ENCODE measurements around the gene CELSR1. TPM values are rescaled to one million over a fixed set of nuclear protein-coding genes. Genes with fewer than 3 reads are reported as not detected.
A peak's percentile ranks its signal among the peaks of the same experiment; 100 is the strongest.

CELSR1 gene
- total RNA-seq, 1 donor from 2014 or later: 16.0 TPM

DNA sequence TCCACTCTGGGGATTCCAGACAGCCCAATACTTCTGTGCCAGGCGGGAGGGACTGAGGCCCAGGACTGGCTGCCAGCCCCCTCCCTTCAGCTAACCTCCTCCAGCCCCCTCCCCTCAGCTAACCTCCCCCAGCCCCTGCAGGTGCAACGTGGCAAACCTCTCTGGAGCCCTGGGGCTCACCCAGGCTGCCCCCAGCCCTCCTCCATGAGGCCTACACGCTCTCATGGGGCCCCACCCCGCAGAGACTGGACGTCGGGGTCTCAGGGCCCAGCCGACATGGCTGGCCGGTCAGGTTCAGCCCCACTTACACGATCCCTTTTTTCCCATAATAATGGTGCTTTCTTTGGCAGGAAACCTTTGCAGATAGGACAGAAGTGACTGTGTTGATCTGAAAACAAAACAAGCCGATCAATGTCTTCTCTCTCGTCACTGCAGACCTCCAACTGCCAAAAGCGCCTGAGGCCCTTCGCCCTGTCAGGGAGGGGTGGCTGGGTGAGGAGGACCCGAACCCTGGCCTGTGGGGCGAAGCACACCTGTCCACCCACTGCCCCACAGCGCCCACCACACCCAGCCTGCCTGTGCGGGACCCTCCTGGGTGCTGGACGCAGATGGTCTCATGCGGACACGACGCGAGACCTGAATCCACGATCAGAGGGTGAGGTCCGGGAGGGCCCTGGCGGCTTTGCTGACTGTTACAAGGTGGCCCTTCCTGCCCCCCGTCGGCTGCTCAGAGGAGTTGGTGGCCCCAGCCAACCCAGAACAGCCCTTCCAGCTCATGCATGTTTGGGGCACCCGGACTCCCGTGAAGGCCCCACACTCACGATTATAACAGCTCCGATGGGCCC lies 168.3 kb downstream of the CELSR1 start:
- no peaks in the 10 kb centered on the region for H3K9me3 Mint-ChIP-seq (ENCODE audit: unreplicated experiment)
- H3K4me1 Mint-ChIP-seq (ENCODE audit: unreplicated experiment): no peaks in the 10 kb centered on the region
- DNase-seq (ENCODE audit: extremely low spot score, unreplicated experiment): no peak
- no peak overlapping the region for H3K27ac Mint-ChIP-seq (ENCODE audit: unreplicated experiment)
- TF ChIP-seq, protein P1, sequence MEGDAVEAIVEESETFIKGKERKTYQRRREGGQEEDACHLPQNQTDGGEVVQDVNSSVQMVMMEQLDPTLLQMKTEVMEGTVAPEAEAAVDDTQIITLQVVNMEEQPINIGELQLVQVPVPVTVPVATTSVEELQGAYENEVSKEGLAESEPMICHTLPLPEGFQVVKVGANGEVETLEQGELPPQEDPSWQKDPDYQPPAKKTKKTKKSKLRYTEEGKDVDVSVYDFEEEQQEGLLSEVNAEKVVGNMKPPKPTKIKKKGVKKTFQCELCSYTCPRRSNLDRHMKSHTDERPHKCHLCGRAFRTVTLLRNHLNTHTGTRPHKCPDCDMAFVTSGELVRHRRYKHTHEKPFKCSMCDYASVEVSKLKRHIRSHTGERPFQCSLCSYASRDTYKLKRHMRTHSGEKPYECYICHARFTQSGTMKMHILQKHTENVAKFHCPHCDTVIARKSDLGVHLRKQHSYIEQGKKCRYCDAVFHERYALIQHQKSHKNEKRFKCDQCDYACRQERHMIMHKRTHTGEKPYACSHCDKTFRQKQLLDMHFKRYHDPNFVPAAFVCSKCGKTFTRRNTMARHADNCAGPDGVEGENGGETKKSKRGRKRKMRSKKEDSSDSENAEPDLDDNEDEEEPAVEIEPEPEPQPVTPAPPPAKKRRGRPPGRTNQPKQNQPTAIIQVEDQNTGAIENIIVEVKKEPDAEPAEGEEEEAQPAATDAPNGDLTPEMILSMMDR (IDR thresholded peaks at IDR 0.05): no peak
- no peaks in the 10 kb centered on the region for H3K36me3 Mint-ChIP-seq (ENCODE audit: unreplicated experiment)
- H3K4me3 Mint-ChIP-seq (ENCODE audit: unreplicated experiment): no peak overlapping the region
- no peaks in the 10 kb centered on the region for H3K27me3 Mint-ChIP-seq (ENCODE audit: unreplicated experiment)

- Mint-ChIP-seq H3K27ac (ENCODE audit: unreplicated experiment) (no peak overlapping the region), H3K9me3 (ENCODE audit: unreplicated experiment) (no peaks in the 10 kb centered on the region), H3K4me3 (ENCODE audit: unreplicated experiment) (no peak overlapping the region), H3K36me3 (ENCODE audit: unreplicated experiment) (no peaks in the 10 kb centered on the region), H3K4me1 (ENCODE audit: unreplicated experiment) (no peaks in the 10 kb centered on the region), H3K27me3 (ENCODE audit: unreplicated experiment) (no peaks in the 10 kb centered on the region)
- TF ChIP-seq, protein P1 (IDR thresholded peaks at IDR 0.05): no peak
- DNase-seq (ENCODE audit: extremely low spot score, unreplicated experiment): no peak
Observed at GRCh38 chr22:46368422-46368821, 169.0 kb downstream of the CELSR1 start.

GRCh38 chr22:46367707-46368191 lies 169.7 kb downstream of the CELSR1 start:
- Mint-ChIP-seq H3K9me3 (ENCODE audit: unreplicated experiment) (no peaks in the 10 kb centered on the region), H3K36me3 (ENCODE audit: unreplicated experiment) (no peaks in the 10 kb centered on the region), H3K4me1 (ENCODE audit: unreplicated experiment) (no peaks in the 10 kb centered on the region), H3K27me3 (ENCODE audit: unreplicated experiment) (no peaks in the 10 kb centered on the region), H3K4me3 (ENCODE audit: unreplicated experiment) (no peak overlapping the region), H3K27ac (ENCODE audit: unreplicated experiment) (no peak overlapping the region)
- DNase-seq (ENCODE audit: extremely low spot score, unreplicated experiment): no peak
- TF ChIP-seq, protein P1 (IDR thresholded peaks at IDR 0.05): peak; percentile 91

- Mint-ChIP-seq H3K27me3 (ENCODE audit: unreplicated experiment) (no peaks in the 10 kb centered on the region), H3K36me3 (ENCODE audit: unreplicated experiment) (no peaks in the 10 kb centered on the region), H3K4me1 (ENCODE audit: unreplicated experiment) (no peaks in the 10 kb centered on the region), H3K9me3 (ENCODE audit: unreplicated experiment) (no peaks in the 10 kb centered on the region), H3K4me3 (ENCODE audit: unreplicated experiment) (no peak overlapping the region), H3K27ac (ENCODE audit: unreplicated experiment) (no peak overlapping the region)
- DNase-seq (ENCODE audit: extremely low spot score, unreplicated experiment): no peak
- TF ChIP-seq, protein P1 (IDR thresholded peaks at IDR 0.05): no peak
Observed at GRCh38 chr22:46366801-46367706, 170.4 kb downstream of the CELSR1 start.

GRCh38 chr22:46366327-46366731 lies 171.1 kb downstream of the CELSR1 start:
- H3K4me3 Mint-ChIP-seq (ENCODE audit: unreplicated experiment): no peak overlapping the region

More at GRCh38 chr22:46366327-46366731, 171.1 kb downstream of the CELSR1 start:
- Mint-ChIP-seq H3K36me3 (ENCODE audit: unreplicated experiment) (no peaks in the 10 kb centered on the region), H3K27me3 (ENCODE audit: unreplicated experiment) (no peaks in the 10 kb centered on the region), H3K4me1 (ENCODE audit: unreplicated experiment) (no peaks in the 10 kb centered on the region), H3K9me3 (ENCODE audit: unreplicated experiment) (no peaks in the 10 kb centered on the region), H3K27ac (ENCODE audit: unreplicated experiment) (no peak overlapping the region)
- DNase-seq (ENCODE audit: extremely low spot score, unreplicated experiment): no peak
- TF ChIP-seq, protein P1 (IDR thresholded peaks at IDR 0.05): no peak
